GM10248 (cell line): ENCODE results near the gene CSGALNACT2.

Experiments
- CTCF ChIA-PET: fragments of 300-600 bp; sonication (Branson Sonifier 250); formaldehyde crosslinking; extraction: SDS; loops from one replicate; lab custom pipeline; 2021; ENCODE audit warnings: antibody characterized with exemption; lab: Yijun Ruan, JAX
- POLR2A ChIA-PET: fragments of 350-650 bp; sonication (Branson Sonifier 250); formaldehyde crosslinking; extraction: SDS; loops from one replicate; lab custom pipeline; 2020; ENCODE audit warnings: antibody characterized with exemption; lab: Yijun Ruan, JAX
- DNase-seq: peaks from one replicate; pipeline ENCODE4 v3.0.0; 2012; ENCODE audit errors: extremely low spot score
- CTCF ChIP-seq: IDR thresholded peaks from 2 replicates; pipeline ENCODE4 v1.5.1; 2012; ENCODE audit warnings: mild to moderate bottlenecking, low read depth; ENCODE audit errors: extremely low read depth, missing control alignments, control extremely low read depth

CSGALNACT2 gene

GRCh38 chr10:43197834-43198681 lies 59.8 kb downstream of the CSGALNACT2 start:
- ChIA-PET CTCF (interaction anchor here (0.6 to 1.6 kb wide), 5 partner anchors 8 to 397 kb away, joined by 3 to 5 read pairs (median 3); no protein-coding TSS in a partner anchor), POLR2A (no interaction called here)
- no peak for DNase-seq
- TF ChIP-seq CTCF, result no peak

DNA sequence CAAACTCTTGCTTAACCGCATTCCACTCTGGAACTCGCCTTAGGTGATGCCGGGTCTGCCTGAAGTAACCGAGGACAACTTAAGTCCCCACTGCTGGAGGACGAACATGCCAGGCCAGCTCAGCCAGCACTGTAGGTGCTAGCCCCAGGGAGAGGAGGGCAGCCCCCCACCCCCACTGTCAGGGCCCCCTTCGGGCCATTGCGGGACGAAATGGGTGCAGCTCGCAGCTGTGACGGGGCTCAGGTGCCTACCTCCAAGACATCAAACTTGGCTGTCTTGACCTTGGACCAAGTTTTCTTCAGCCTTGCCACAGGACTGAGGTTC lies 60.4 kb downstream of the CSGALNACT2 start:
- no peak for DNase-seq

GRCh38 chr10:43199088-43199683 lies 60.9 kb downstream of the CSGALNACT2 start:
- ChIA-PET CTCF (no interaction called here), POLR2A (no interaction called here)
- TF ChIP-seq CTCF, result no peak
- DNase-seq, result no peak

More for the DNA sequence above, 60.4 kb downstream of the CSGALNACT2 start:
- no peak for TF ChIP-seq CTCF
- ChIA-PET CTCF (no interaction called here), POLR2A (no interaction called here)

GRCh38 chr10:43199684-43200537 lies 61.7 kb downstream of the CSGALNACT2 start:
- ChIA-PET POLR2A (no interaction called here), CTCF (interaction anchor here (0.7 kb wide), 1 partner anchor 19 kb away, joined by 3 read pairs; no protein-coding TSS in a partner anchor)
- DNase-seq, result no peak
- TF ChIP-seq CTCF, result no peak

GRCh38 chr10:43200538-43201390 lies 62.5 kb downstream of the CSGALNACT2 start:
- ChIA-PET POLR2A (no interaction called here), CTCF (interaction anchor here (0.7 to 1.9 kb wide), 9 partner anchors 9 to 77 kb away, joined by 3 to 8 read pairs (median 5); partner anchors contain the start of gene CSGALNACT2)
- TF ChIP-seq CTCF, result no peak
- no peak for DNase-seq
